IPS DF 4.7 (cell line): Measurements from ENCODE around the gene MRPS18A.

Experiments used
- DNase-seq: peaks from one replicate; pipeline ENCODE4 v3.0.0-alpha.2; 2013; ENCODE audit warnings: low spot score; ENCODE audit errors: extremely low read depth

The MRPS18A gene

GRCh38 chr6:43698584-43699349 is 11.2 kb upstream of the MRPS18A start:
- DNase-seq = no peak

- DNase-seq = no peak
Observed at GRCh38 chr6:43697421-43697820, 9.8 kb upstream of the MRPS18A start.

- DNase-seq = no peak
Observed at GRCh38 chr6:43695967-43696291, 8.3 kb upstream of the MRPS18A start.

GRCh38 chr6:43695215-43695966 is 7.8 kb upstream of the MRPS18A start:
- DNase-seq = no peak

GRCh38 chr6:43689421-43689820 is 1.8 kb upstream of the MRPS18A start:
- DNase-seq = no peak

GRCh38 chr6:43687079-43687436 is 533 bp downstream of the MRPS18A start:
- no peak for DNase-seq

GRCh38 chr6:43683708-43684455 is 3.7 kb downstream of the MRPS18A start:
- no peak for DNase-seq

GRCh38 chr6:43682724-43683429 is 4.7 kb downstream of the MRPS18A start:
- no peak for DNase-seq

- no peak for DNase-seq
Observed at GRCh38 chr6:43681303-43681702, 6.3 kb downstream of the MRPS18A start.

GRCh38 chr6:43680308-43681200 is 7.0 kb downstream of the MRPS18A start:
- DNase-seq = no peak

GRCh38 chr6:43679057-43679456 is 8.5 kb downstream of the MRPS18A start:
- no peak for DNase-seq

- no peak for DNase-seq
Observed at GRCh38 chr6:43678341-43678740, 9.2 kb downstream of the MRPS18A start.

- DNase-seq = no peak
Observed at GRCh38 chr6:43677759-43678158, 9.8 kb downstream of the MRPS18A start.

GRCh38 chr6:43676962-43677606 is 10.5 kb downstream of the MRPS18A start:
- no peak for DNase-seq

GRCh38 chr6:43674921-43675320 is 12.7 kb downstream of the MRPS18A start:
- DNase-seq = no peak

GRCh38 chr6:43674291-43674690 is 13.3 kb downstream of the MRPS18A start:
- no peak for DNase-seq

- DNase-seq = no peak
Observed at GRCh38 chr6:43673444-43674084, 14.0 kb downstream of the MRPS18A start.

- DNase-seq = no peak
Observed at GRCh38 chr6:43671801-43672690, 15.5 kb downstream of the MRPS18A start.
